Fibroblast of lung (primary cell): Measurements from ENCODE around the gene PRKCI.
"Not testable (repeated sequence)": the region's sequence is repeated elsewhere in the genome, so short reads cannot be mapped to it uniquely, and the experiment has no call there.

Source experiments
- EZH2 ChIP-seq: IDR thresholded peaks from 2 replicates; pipeline ENCODE4 v1.5.1; 2012; ENCODE audit warnings: low read length, control low read depth, mild to moderate bottlenecking; ENCODE audit errors: missing control alignments
- TF ChIP-seq, protein P1 (sequence below), 2 donors: IDR thresholded peaks in 1 of 2; conservative IDR thresholded peaks in 1 of 2; 1 replicate in 1 of 2; 2 replicates in 1 of 2; pipeline ENCODE4 v1.5.1; 2011 to 2012; ENCODE audit warnings: low read length in 2 of 2, control low read depth in 1 of 2, inconsistent platforms in 1 of 2, low read depth in 1 of 2, mild to moderate bottlenecking in 1 of 2

DNA sequence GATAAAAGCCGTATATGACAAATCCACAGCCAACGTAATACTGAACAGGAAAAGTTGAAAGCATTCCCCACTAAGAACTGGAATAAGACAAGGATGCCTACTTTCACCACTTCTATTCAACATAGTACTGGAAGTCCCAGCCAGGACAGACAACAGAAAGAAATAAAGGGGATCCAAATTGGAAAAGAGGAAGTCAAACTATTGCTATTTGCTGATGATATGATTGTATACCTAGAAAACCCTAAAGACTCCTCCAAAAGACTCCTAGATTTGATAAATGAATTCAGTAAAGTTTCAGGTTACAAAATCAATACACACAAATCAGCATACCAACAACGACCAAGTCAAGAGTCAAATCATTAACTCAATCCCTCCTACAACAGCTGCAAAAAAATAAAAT is 26.5 kb upstream of the PRKCI start:
- TF ChIP-seq EZH2 = not testable (repeated sequence)
- TF ChIP-seq, protein P1, sequence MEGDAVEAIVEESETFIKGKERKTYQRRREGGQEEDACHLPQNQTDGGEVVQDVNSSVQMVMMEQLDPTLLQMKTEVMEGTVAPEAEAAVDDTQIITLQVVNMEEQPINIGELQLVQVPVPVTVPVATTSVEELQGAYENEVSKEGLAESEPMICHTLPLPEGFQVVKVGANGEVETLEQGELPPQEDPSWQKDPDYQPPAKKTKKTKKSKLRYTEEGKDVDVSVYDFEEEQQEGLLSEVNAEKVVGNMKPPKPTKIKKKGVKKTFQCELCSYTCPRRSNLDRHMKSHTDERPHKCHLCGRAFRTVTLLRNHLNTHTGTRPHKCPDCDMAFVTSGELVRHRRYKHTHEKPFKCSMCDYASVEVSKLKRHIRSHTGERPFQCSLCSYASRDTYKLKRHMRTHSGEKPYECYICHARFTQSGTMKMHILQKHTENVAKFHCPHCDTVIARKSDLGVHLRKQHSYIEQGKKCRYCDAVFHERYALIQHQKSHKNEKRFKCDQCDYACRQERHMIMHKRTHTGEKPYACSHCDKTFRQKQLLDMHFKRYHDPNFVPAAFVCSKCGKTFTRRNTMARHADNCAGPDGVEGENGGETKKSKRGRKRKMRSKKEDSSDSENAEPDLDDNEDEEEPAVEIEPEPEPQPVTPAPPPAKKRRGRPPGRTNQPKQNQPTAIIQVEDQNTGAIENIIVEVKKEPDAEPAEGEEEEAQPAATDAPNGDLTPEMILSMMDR (conservative IDR thresholded peaks at IDR 0.05 in 1 of 2, IDR thresholded peaks at IDR 0.05 in 1 of 2; ENCODE audit: low read depth in 1 of 2, low read length in 2 of 2) = not testable (repeated sequence)
